Measurements from ENCODE around the gene PAX7. TPM values are rescaled to one million over a fixed set of nuclear protein-coding genes. Genes with fewer than 3 reads are reported as not detected.

PAX7 gene
- total RNA-seq, 4 donors from 2014 or later: not detected

DNA sequence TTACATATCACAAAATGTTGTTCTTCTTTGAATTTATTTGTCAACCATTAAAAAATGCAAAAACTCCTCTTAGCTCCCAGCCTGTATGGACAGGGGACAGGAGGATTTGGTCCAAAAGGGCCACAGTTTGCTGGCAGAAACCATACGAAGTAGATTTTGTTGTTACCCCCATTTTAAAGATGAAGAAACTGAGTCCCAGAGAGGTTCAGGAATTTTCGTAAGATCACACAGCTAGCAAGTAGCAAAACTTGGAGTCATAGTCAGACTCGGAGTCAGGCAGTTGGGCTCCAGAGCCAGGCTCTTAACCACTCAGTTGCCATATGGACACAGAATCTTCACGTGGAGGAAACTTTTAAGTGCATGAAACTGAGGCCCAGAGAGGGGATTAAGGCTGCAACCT lies 137.4 kb downstream of the PAX7 start:
- intact Hi-C loops (cut with DNase I): no loop called here

DNA sequence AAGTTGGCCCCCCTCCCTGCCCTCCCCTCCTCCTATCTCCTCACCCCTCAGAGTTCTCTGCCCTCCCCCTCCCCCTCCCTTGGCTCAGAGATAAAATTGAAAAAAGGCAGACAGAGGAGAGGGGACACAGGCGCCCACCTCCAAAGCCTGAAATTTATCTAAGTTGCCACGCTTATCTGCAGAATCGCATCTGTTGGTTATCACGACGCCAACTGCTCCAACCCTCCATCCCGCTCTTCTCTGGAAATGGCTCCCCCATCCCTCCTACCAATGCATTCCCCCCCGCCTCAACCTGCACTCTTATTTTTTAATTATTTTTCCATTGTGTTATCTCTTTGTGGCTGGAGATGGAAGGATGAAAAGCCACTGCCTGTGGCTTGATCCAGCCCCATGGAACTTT lies 138.5 kb downstream of the PAX7 start:
- H3K4me3 ChIP-seq: no peak overlapping the region
- no peak overlapping the region for H3K27ac ChIP-seq
- H3K27me3 ChIP-seq: peaks cover 0 to 94% (median 0%) of the 10 kb centered on the region in 4 donors
- intact Hi-C loops (cut with DNase I): no loop called here
- no peak for DNase-seq
- H3K9me3 ChIP-seq: no peaks in the 10 kb centered on the region
- TF ChIP-seq CTCF (IDR thresholded peaks at IDR 0.05) (no peak), POLR2A (IDR thresholded peaks at IDR 0.05) (no peak)
- H3K36me3 ChIP-seq: no peaks in the 10 kb centered on the region
- no peaks in the 10 kb centered on the region for H3K4me1 ChIP-seq
- WGBS, 2 donors: 59 to 64% methylated on average over 7 of the region's 7 CpGs

More for the DNA sequence above, 137.4 kb downstream of the PAX7 start:
- H3K4me1 ChIP-seq: no peaks in the 10 kb centered on the region
- no peaks in the 10 kb centered on the region for H3K9me3 ChIP-seq
- no peak overlapping the region for H3K4me3 ChIP-seq
- peaks cover 0 to 93% (median 0%) of the 10 kb centered on the region in 4 donors for H3K27me3 ChIP-seq
- no peak for TF ChIP-seq POLR2A (IDR thresholded peaks at IDR 0.05)
- no peak for TF ChIP-seq CTCF (IDR thresholded peaks at IDR 0.05)
- H3K36me3 ChIP-seq: no peaks in the 10 kb centered on the region
- no peak overlapping the region for H3K27ac ChIP-seq
- 77 to 88% methylated on average over 4 of the region's 4 CpGs for WGBS, 2 donors
- DNase-seq: no peak

DNA sequence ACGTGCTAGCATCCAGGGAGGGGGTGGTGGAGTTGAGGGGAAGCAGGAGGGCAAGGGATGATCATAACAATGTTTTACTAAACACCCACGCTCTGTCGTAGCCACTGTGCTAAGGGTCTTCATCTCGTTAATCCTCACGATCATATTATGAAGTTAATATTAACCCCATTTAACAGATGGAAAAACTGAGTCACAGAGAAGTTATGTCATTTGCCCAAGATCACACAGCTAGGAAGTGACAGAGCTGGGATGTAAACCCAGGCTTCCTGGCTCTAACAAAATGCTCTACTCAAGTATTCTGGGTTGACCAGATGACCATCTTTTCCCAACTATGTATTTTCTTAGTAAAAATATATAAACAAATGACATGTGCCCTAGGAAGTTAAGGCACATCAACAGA lies 140.2 kb downstream of the PAX7 start:
- H3K27me3 ChIP-seq: peaks cover 0 to 94% (median 0%) of the 10 kb centered on the region in 4 donors
- no peak overlapping the region for H3K27ac ChIP-seq
- TF ChIP-seq POLR2A (IDR thresholded peaks at IDR 0.05) (no peak), CTCF (IDR thresholded peaks at IDR 0.05) (no peak)
- no peaks in the 10 kb centered on the region for H3K36me3 ChIP-seq
- H3K4me3 ChIP-seq: no peak overlapping the region
- no peaks in the 10 kb centered on the region for H3K4me1 ChIP-seq
- intact Hi-C loops (cut with DNase I): no loop called here
- DNase-seq: no peak
- H3K9me3 ChIP-seq: no peaks in the 10 kb centered on the region
- 65 to 67% methylated on average over 5 of the region's 5 CpGs for WGBS, 2 donors

DNA sequence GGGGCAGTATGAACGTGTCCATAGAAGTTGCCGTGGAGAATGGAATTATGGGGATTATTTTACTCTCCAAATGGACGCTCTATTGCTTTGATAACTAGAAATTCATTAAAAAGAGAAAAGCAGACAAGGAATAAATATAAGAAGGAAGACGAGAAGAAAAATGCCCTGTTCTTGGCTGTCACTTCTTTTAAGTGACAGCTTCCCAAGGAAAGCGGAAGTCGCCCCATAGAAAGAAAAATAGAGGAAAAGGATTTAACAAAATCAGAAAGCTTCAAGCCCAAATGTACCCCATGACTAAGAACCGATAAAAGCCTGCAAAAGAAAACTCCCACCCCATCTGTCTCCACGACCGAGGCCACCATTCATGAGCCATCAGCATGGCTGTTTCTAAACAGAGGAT lies 143.1 kb downstream of the PAX7 start:
- Histone ChIP-seq H3K36me3 (no peaks in the 10 kb centered on the region), H3K27ac (no peak overlapping the region), H3K4me3 (no peak overlapping the region), H3K4me1 (no peaks in the 10 kb centered on the region), H3K27me3 (peaks cover 0 to 92% (median 0%) of the 10 kb centered on the region in 4 donors), H3K9me3 (no peaks in the 10 kb centered on the region)
- 74 to 84% methylated on average over 9 of the region's 9 CpGs for WGBS, 2 donors
- intact Hi-C loops (cut with DNase I): no loop called here
- DNase-seq: no peak
- TF ChIP-seq POLR2A (IDR thresholded peaks at IDR 0.05) (no peak), CTCF (IDR thresholded peaks at IDR 0.05) (no peak)

DNA sequence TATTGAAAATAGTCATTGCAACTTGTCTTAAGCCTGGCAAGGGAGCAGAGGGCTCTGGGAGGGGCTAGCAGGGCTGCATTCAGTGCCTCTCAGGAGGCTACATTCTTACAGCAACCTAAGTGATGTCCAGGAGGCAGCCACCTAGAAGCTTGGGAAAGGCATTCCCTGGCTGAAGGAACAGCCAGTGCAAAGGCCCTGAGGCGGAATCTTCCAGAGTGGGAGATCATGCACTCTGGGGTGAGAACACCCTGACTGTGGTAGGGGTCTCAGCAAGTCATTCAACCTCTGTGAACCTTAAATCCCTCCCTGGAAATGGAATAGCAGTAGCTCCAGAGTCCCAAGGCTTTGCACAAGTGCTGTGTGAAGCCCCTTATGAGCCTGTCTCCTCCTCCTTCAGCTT lies 144.7 kb downstream of the PAX7 start:
- TF ChIP-seq POLR2A (IDR thresholded peaks at IDR 0.05) (no peak), CTCF (IDR thresholded peaks at IDR 0.05) (no peak)
- intact Hi-C loops (cut with DNase I): no loop called here
- Histone ChIP-seq H3K36me3 (no peaks in the 10 kb centered on the region), H3K4me1 (no peaks in the 10 kb centered on the region), H3K9me3 (no peaks in the 10 kb centered on the region), H3K27me3 (peaks cover 0 to 84% (median 0%) of the 10 kb centered on the region in 4 donors), H3K4me3 (no peak overlapping the region), H3K27ac (no peak overlapping the region)
- 67 to 83% methylated on average over 1 of the region's 1 CpG for WGBS, 2 donors
- DNase-seq: no peak
